Thyroid gland (tissue), 4 donors: ENCODE measurements around the gene ZDHHC12.

Experiments used
- POLR2A ChIP-seq, 2 donors: fragments of 450-650 bp; IDR thresholded peaks; one replicate each; pipeline ENCODE4 v1.6.1; 2017; ENCODE audit warnings: antibody characterized with exemption in 2 of 2, mild to moderate bottlenecking in 2 of 2, moderate library complexity in 1 of 2
- TF ChIP-seq, protein P1 (sequence below), 6 experiments: fragments of 200-600 bp in 3 of 6; fragments of 450-650 bp in 3 of 6; sonication (generic) in 3 of 6; IDR thresholded peaks; one replicate each; pipeline ENCODE4 v1.5.1; 2016 to 2019; ENCODE audit warnings: antibody characterized with exemption in 6 of 6, mild to moderate bottlenecking in 2 of 6, inconsistent platforms in 1 of 6, moderate library complexity in 1 of 6

DNA sequence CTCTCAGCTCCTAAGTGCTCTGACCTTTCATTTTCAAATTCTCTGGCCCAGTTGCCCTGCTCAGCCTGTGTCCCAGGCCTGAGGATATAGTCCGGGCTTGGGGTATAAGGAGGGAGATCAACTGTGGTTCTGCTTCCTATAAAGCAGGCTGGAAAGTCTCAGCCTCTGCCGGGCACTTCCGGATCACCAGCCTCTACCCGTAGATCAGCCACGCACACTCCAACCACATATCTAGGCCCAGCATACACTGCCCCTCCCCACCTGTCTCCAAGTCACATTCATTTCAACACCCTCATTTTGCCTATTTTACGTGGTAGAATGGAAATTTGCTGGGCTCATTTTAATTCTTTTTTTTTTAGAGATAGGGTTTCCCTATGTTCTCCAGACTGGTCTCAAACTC, 44.7 kb upstream of the ZDHHC12 start:
- TF ChIP-seq, protein P1, sequence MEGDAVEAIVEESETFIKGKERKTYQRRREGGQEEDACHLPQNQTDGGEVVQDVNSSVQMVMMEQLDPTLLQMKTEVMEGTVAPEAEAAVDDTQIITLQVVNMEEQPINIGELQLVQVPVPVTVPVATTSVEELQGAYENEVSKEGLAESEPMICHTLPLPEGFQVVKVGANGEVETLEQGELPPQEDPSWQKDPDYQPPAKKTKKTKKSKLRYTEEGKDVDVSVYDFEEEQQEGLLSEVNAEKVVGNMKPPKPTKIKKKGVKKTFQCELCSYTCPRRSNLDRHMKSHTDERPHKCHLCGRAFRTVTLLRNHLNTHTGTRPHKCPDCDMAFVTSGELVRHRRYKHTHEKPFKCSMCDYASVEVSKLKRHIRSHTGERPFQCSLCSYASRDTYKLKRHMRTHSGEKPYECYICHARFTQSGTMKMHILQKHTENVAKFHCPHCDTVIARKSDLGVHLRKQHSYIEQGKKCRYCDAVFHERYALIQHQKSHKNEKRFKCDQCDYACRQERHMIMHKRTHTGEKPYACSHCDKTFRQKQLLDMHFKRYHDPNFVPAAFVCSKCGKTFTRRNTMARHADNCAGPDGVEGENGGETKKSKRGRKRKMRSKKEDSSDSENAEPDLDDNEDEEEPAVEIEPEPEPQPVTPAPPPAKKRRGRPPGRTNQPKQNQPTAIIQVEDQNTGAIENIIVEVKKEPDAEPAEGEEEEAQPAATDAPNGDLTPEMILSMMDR (IDR thresholded peaks at IDR 0.05) = no peak
- TF ChIP-seq POLR2A (IDR thresholded peaks at IDR 0.05) = no peak
